Endothelial cell of umbilical vein (primary cell): Measurements from ENCODE around the gene TEX101. TPM values are rescaled to one million over a fixed set of nuclear protein-coding genes. Genes with fewer than 3 reads are reported as not detected.
"Not testable (repeated sequence)": the region's sequence is repeated elsewhere in the genome, so short reads cannot be mapped to it uniquely, and the experiment has no call there.

Experiments
- BruUV-seq: library from RNA; stranded (reverse); fragments of 400-500 nt; replicated peaks from 2 replicates; lab custom pipeline; 2021; lab: Mats Ljungman, UMichigan
- CTCF ChIA-PET: fragments of 300-600, 350-600 bp; sonication (Branson Sonifier 250); formaldehyde crosslinking; loops from one replicate; lab custom pipeline; 2021; ENCODE audit warnings: antibody characterized with exemption, inconsistent platforms; lab: Charles Lee
- POLR2A ChIA-PET: fragments of 300-600, 350-600 bp; sonication (Branson Sonifier 250); formaldehyde crosslinking; loops from one replicate; lab custom pipeline; 2021; ENCODE audit warnings: antibody characterized with exemption, inconsistent platforms; lab: Charles Lee
- DNase-seq: peaks from one replicate; pipeline ENCODE4 v3.0.0-alpha.2; 2011; ENCODE audit warnings: low read depth, low spot score
- FAIRE-seq: peaks from 2 replicates; lab custom pipeline; 2011; peaks lifted over from hg19 to GRCh38; lab: Jason Lieb, UNC
- H2AFZ ChIP-seq: 2 replicates; pipeline ENCODE4 v1.6.0; 2012; ENCODE audit warnings: low read depth, low read length, control low read depth, inconsistent platforms
- H3K27ac ChIP-seq: 2 replicates; pipeline ENCODE4 v1.5.1; 2011; ENCODE audit warnings: low read depth, mild to moderate bottlenecking, control low read depth, low read length, moderate library complexity; ENCODE audit not compliant: insufficient read depth
- H3K27me3 ChIP-seq, 2 experiments: 2 replicates each; pipeline versions ENCODE4 v1.6.0 to v1.6.1; 2011; ENCODE audit warnings: low read length in 2 of 2, mixed read lengths in 1 of 2; ENCODE audit not compliant: control insufficient read depth in 2 of 2, insufficient read depth in 2 of 2
- H3K36me3 ChIP-seq, 2 experiments: 2 replicates in 1 of 2; 3 replicates in 1 of 2; pipeline ENCODE4 v1.5.1; 2011; ENCODE audit warnings: low read length in 2 of 2, mild to moderate bottlenecking in 1 of 2, moderate library complexity in 1 of 2; ENCODE audit not compliant: control insufficient read depth in 2 of 2, insufficient read depth in 2 of 2; ENCODE audit errors: extremely low read depth in 1 of 2
- H3K4me1 ChIP-seq: 3 replicates; pipeline ENCODE4 v1.5.1; 2011; ENCODE audit warnings: mild to moderate bottlenecking, low read length; ENCODE audit not compliant: control insufficient read depth, insufficient read depth; ENCODE audit errors: extremely low read depth
- H3K4me2 ChIP-seq: 2 replicates; pipeline ENCODE4 v1.6.1; 2011; ENCODE audit warnings: low read length, control low read depth, mixed read lengths; ENCODE audit not compliant: insufficient read depth
- H3K4me3 ChIP-seq, 3 experiments: fragments of 200-600 bp in 1 of 3; sonication (generic), shearing (Covaris generic) in 1 of 3; replicated peaks in 1 of 3; 2 replicates each; pipeline ENCODE4 v1.5.1; 2011 to 2016; ENCODE audit warnings: control low read depth in 3 of 3, low read length in 3 of 3, mild to moderate bottlenecking in 2 of 3, inconsistent platforms in 1 of 3, low read depth in 1 of 3, moderate library complexity in 1 of 3; ENCODE audit not compliant: insufficient read depth in 1 of 3
- H3K79me2 ChIP-seq: 2 replicates; pipeline ENCODE4 v1.6.0; 2012; ENCODE audit warnings: low read length, inconsistent platforms; ENCODE audit not compliant: control insufficient read depth, insufficient read depth
- H3K9ac ChIP-seq: replicated peaks from 2 replicates; pipeline ENCODE3; 2011; ENCODE audit warnings: low read length, control low read depth; ENCODE audit not compliant: insufficient read depth; ENCODE audit errors: extremely low read depth
- H3K9me1 ChIP-seq: replicated peaks from 3 replicates; pipeline ENCODE4 v1.6.0; 2011; ENCODE audit warnings: mild to moderate bottlenecking, low read length; ENCODE audit not compliant: control insufficient read depth, insufficient read depth; ENCODE audit errors: extremely low read depth
- H3K9me3 ChIP-seq: replicated peaks from 2 replicates; pipeline ENCODE4 v1.5.1; 2012; ENCODE audit warnings: low read length, inconsistent platforms; ENCODE audit not compliant: control insufficient read depth, insufficient read depth
- H4K20me1 ChIP-seq: replicated peaks from 2 replicates; pipeline ENCODE3; 2011; ENCODE audit warnings: mild to moderate bottlenecking, low read length; ENCODE audit not compliant: control insufficient read depth, insufficient read depth; ENCODE audit errors: extremely low read depth
- CTCF ChIP-seq, 2 donors: IDR thresholded peaks; 1 replicate in 1 of 2; 2 replicates in 1 of 2; pipeline ENCODE4 v1.5.1; 2011; ENCODE audit warnings: low read length in 2 of 2, mild to moderate bottlenecking in 2 of 2, moderate library complexity in 2 of 2, control low read depth in 1 of 2, inconsistent platforms in 1 of 2, low read depth in 1 of 2; ENCODE audit not compliant: insufficient read depth in 1 of 2; ENCODE audit errors: extremely low read depth in 1 of 2
- EZH2 ChIP-seq: IDR thresholded peaks from 2 replicates; pipeline ENCODE4 v1.6.1; 2012; ENCODE audit warnings: borderline replicate concordance, low read depth, mild to moderate bottlenecking, moderate library complexity, low read length, inconsistent platforms; ENCODE audit not compliant: severe bottlenecking
- GATA2 ChIP-seq: IDR thresholded peaks from 2 replicates; pipeline ENCODE4 v1.7.0; 2011; ENCODE audit warnings: low read depth, mild to moderate bottlenecking, moderate library complexity, mixed read lengths, low read length; ENCODE audit not compliant: insufficient read length, insufficient read depth
- JUN ChIP-seq: IDR thresholded peaks from 2 replicates; pipeline ENCODE4 v1.6.1; 2011; ENCODE audit warnings: borderline replicate concordance, low read depth; ENCODE audit not compliant: insufficient read length, insufficient read depth
- MAX ChIP-seq: IDR thresholded peaks from 2 replicates; pipeline ENCODE4 v1.6.1; 2011; ENCODE audit not compliant: insufficient read depth, insufficient read length
- MYC ChIP-seq: IDR thresholded peaks from one replicate; pipeline ENCODE4 v1.6.1; 2011; ENCODE audit warnings: mild to moderate bottlenecking, low read depth, low read length
- POLR2A ChIP-seq: IDR thresholded peaks from 2 replicates; pipeline ENCODE4 v1.6.1; 2012; ENCODE audit warnings: low read depth, mild to moderate bottlenecking, control low read depth, low read length
- dilution Hi-C: fragments of 300-500 bp; cut with MboI; formaldehyde crosslinking; loops from one replicate; pipeline ENCODE4 v1.15.0; 2019; ENCODE audit warnings: low sequenced_read_pairs; ENCODE audit not compliant: extremely low pct_ligation_motif_present
- intact Hi-C: fragments of 100-400 bp; cut with micrococcal nuclease; formaldehyde crosslinking; loops from one replicate; pipeline ENCODE4 v1.10.0; 2022
- polyA plus RNA-seq, 4 experiments: library from polyadenylated mRNA; depleted of rRNA in 3 of 4; stranded (reverse) in 3 of 4; unstranded in 1 of 4; fragments of >200 nt; gene quantifications; 2 replicates each; pipeline versions ENCODE4 v1.2.1 to v1.2.3, GENCODE V29; 2011 to 2012; ENCODE audit warnings: missing spikeins in 1 of 4
- total RNA-seq: library from RNA; stranded (reverse); gene quantifications from 2 replicates; pipeline ENCODE4 v1.2.3, GENCODE V29; 2021

TEX101 gene
- total and polyA plus RNA-seq, 2 donors (not counting 3 experiments of a cell fraction or from before 2014, with no cell fraction given) = not detected

DNA sequence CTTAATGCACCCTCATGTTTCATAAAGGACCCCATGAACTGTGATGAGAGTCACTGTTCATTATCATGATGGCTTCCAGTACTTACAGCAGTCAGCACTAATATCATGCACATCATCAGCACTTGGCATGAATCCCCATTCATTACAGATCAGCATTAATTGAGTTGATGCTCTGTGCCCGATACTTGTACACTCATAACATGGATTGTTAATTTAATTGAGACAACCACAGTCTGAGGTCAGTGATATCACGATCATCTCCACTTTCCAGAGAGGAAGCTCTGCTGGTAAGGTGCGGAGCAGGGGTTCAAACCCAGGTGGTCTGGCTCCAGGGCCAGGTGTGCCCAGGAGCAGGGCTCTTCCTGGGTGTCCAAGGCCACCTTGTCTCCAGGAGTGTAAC lies 21.2 kb upstream of the TEX101 start:
- H3K4me3 ChIP-seq, H2AFZ ChIP-seq, DNase-seq, H3K9ac ChIP-seq, H3K36me3 ChIP-seq, FAIRE-seq, H3K9me1 ChIP-seq, intact Hi-C loops, POLR2A ChIA-PET, H3K9me3 ChIP-seq, CTCF ChIA-PET, H4K20me1 ChIP-seq, BruUV-seq, H3K79me2 ChIP-seq, H3K4me1 ChIP-seq, dilution Hi-C loops, H3K27ac ChIP-seq, H3K27me3 ChIP-seq, H3K4me2 ChIP-seq: not testable (repeated sequence)

- no peak for FAIRE-seq
- POLR2A ChIA-PET = no interaction called here
Measured at GRCh38 chr19:43395561-43395960, 19.1 kb upstream of the TEX101 start.

More at GRCh38 chr19:43395561-43395960, 19.1 kb upstream of the TEX101 start:
- Histone ChIP-seq H3K9ac (no peak overlapping the region), H3K79me2 (no peaks in the 10 kb centered on the region), H2AFZ (no peak overlapping the region), H3K9me3 (no peaks in the 10 kb centered on the region), H3K27ac (no peak overlapping the region), H3K4me2 (no peak overlapping the region), H4K20me1 (no peaks in the 10 kb centered on the region), H3K27me3 (no peaks in the 10 kb centered on the region), H3K9me1 (no peaks in the 10 kb centered on the region), H3K36me3 (no peaks in the 10 kb centered on the region), H3K4me3 (no peak overlapping the region), H3K4me1 (no peaks in the 10 kb centered on the region)
- BruUV-seq = no TSS peak
- no peak for DNase-seq
- dilution Hi-C loops (no loop called here), intact Hi-C loops (no loop called here)
- no peak for TF ChIP-seq MAX
- no peak for TF ChIP-seq CTCF (IDR thresholded peaks at IDR 0.05; ENCODE audit: extremely low read depth in 1 of 2, insufficient read depth in 1 of 2, low read depth in 1 of 2, low read length in 2 of 2)
- TF ChIP-seq MYC = no peak
- TF ChIP-seq EZH2 = no peak
- no peak for TF ChIP-seq POLR2A
- TF ChIP-seq GATA2 = no peak
- TF ChIP-seq JUN = no peak
- CTCF ChIA-PET = no interaction called here
